ENCODE measurements around the gene HEXIM2. TPM values are rescaled to one million over a fixed set of nuclear protein-coding genes. Genes with fewer than 3 reads are reported as not detected.

Gene HEXIM2
- total and polyA plus RNA-seq, 2 of the 13 experiments (the other 11 are each of a cell fraction or from before 2014, with no cell fraction given): 27.1 to 32.4 TPM

- TF ChIP-seq CSRNP1 (CRISPR knock-in tag; IDR thresholded peaks at IDR 0.05) (no peak), ZSCAN31 (CRISPR knock-in tag; IDR thresholded peaks at IDR 0.05; ENCODE audit: low read depth) (peak; percentile 57; the same call in 1 of the 2 replicates), KAT7 (CRISPR knock-in tag; IDR thresholded peaks at IDR 0.05; ENCODE audit: borderline replicate concordance) (peak; percentile 96; the same call in 1 of the 2 replicates), ZFP36L1 (CRISPR knock-in tag; IDR thresholded peaks at IDR 0.05) (no peak; the same call in 1 of the 2 replicates), ARHGAP35 (CRISPR knock-in tag; IDR thresholded peaks at IDR 0.05; ENCODE audit: borderline replicate concordance) (no peak), GLMP (CRISPR knock-in tag; IDR thresholded peaks at IDR 0.05; ENCODE audit: borderline replicate concordance) (no peak), EP300 (IDR thresholded peaks at IDR 0.05; ENCODE audit: low read depth in 2 of 2, low read length in 2 of 2) (no peak), EP300 (CRISPR knock-in tag; IDR thresholded peaks at IDR 0.05; ENCODE audit: borderline replicate concordance) (no peak; the same call in 1 of the 2 replicates), GTF3A (CRISPR knock-in tag; conservative IDR thresholded peaks at IDR 0.05) (peak; percentile 71; the same call in 1 of the 2 replicates), MIXL1 (CRISPR knock-in tag; IDR thresholded peaks at IDR 0.05) (no peak), ZNF512B (CRISPR knock-in tag; IDR thresholded peaks at IDR 0.05; ENCODE audit: borderline replicate concordance) (peak; percentile 91; the same call in 1 of the 2 replicates), ZNF816 (CRISPR knock-in tag; IDR thresholded peaks at IDR 0.05; ENCODE audit: borderline replicate concordance) (no peak), ZNF7 (CRISPR knock-in tag; IDR thresholded peaks at IDR 0.05) (no peak), ZFP62 (CRISPR knock-in tag; IDR thresholded peaks at IDR 0.05) (peak; percentile 64; the same call in 1 of the 2 replicates), GZF1 (CRISPR knock-in tag; IDR thresholded peaks at IDR 0.05) (peak; percentile 93), SMARCC2 (IDR thresholded peaks at IDR 0.05) (no peak), ZSCAN29 (CRISPR knock-in tag; conservative IDR thresholded peaks at IDR 0.05) (peak; percentile 76), GPBP1L1 (CRISPR knock-in tag; IDR thresholded peaks at IDR 0.05) (no peak)
- TF ChIP-seq, protein P1, sequence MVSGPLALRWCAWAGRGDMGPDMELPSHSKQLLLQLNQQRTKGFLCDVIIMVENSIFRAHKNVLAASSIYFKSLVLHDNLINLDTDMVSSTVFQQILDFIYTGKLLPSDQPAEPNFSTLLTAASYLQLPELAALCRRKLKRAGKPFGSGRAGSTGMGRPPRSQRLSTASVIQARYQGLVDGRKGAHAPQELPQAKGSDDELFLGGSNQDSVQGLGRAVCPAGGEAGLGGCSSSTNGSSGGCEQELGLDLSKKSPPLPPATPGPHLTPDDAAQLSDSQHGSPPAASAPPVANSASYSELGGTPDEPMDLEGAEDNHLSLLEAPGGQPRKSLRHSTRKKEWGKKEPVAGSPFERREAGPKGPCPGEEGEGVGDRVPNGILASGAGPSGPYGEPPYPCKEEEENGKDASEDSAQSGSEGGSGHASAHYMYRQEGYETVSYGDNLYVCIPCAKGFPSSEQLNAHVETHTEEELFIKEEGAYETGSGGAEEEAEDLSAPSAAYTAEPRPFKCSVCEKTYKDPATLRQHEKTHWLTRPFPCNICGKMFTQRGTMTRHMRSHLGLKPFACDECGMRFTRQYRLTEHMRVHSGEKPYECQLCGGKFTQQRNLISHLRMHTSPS (CRISPR knock-in tag; IDR thresholded peaks at IDR 0.05; ENCODE audit: low read depth): peak; percentile 62
These were observed 1.0 kb upstream of the HEXIM2 start (continued) for GRCh38 chr17:45160447-45161287.
